Measurements from ENCODE around the gene PTPRD.

DNA sequence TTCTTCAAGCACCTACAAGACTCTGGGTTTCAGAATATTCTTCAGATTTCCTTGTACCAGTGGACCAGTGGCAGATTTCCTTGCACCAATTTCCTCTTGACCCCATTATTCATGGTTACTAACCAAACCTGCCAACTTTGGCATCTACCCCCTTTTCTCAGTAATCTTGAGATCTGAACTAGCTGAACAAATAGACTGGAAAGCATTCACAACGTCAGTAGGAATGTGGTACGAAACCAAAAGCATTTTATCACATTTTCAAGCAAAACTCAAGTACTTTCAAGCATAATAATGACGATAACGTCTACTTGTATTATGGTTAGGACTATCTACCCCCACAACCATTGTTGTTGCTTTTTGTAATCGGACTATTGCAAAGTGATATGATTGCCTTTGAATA is 1217.3 kb downstream of the PTPRD start:
- TF ChIP-seq, protein P1, sequence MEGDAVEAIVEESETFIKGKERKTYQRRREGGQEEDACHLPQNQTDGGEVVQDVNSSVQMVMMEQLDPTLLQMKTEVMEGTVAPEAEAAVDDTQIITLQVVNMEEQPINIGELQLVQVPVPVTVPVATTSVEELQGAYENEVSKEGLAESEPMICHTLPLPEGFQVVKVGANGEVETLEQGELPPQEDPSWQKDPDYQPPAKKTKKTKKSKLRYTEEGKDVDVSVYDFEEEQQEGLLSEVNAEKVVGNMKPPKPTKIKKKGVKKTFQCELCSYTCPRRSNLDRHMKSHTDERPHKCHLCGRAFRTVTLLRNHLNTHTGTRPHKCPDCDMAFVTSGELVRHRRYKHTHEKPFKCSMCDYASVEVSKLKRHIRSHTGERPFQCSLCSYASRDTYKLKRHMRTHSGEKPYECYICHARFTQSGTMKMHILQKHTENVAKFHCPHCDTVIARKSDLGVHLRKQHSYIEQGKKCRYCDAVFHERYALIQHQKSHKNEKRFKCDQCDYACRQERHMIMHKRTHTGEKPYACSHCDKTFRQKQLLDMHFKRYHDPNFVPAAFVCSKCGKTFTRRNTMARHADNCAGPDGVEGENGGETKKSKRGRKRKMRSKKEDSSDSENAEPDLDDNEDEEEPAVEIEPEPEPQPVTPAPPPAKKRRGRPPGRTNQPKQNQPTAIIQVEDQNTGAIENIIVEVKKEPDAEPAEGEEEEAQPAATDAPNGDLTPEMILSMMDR (IDR thresholded peaks at IDR 0.05; ENCODE audit: insufficient read depth, low read length, poor library complexity, severe bottlenecking), result no peak
- no peak for TF ChIP-seq EZH2phosphoT487 (conservative IDR thresholded peaks at IDR 0.05; ENCODE audit: low read length)
